Fibroblast of skin of left quadriceps (primary cell): ENCODE measurements around the gene KYNU.

Experiments
- DNase-seq, 2 experiments: peaks; one replicate each; pipeline ENCODE4 v3.0.0-alpha.2; 2013; ENCODE audit warnings: low read depth in 2 of 2

Gene KYNU

GRCh38 chr2:142961202-142961601, 83.7 kb downstream of the KYNU start:
- DNase-seq: no peak

GRCh38 chr2:142965443-142965842, 88.0 kb downstream of the KYNU start:
- DNase-seq: peak; percentile 75

- peak; percentile 74 to 77 for DNase-seq
These were observed 88.8 kb downstream of the KYNU start for GRCh38 chr2:142966284-142966683.

- no peak for DNase-seq
These were observed 89.6 kb downstream of the KYNU start for GRCh38 chr2:142967060-142967459.

DNA sequence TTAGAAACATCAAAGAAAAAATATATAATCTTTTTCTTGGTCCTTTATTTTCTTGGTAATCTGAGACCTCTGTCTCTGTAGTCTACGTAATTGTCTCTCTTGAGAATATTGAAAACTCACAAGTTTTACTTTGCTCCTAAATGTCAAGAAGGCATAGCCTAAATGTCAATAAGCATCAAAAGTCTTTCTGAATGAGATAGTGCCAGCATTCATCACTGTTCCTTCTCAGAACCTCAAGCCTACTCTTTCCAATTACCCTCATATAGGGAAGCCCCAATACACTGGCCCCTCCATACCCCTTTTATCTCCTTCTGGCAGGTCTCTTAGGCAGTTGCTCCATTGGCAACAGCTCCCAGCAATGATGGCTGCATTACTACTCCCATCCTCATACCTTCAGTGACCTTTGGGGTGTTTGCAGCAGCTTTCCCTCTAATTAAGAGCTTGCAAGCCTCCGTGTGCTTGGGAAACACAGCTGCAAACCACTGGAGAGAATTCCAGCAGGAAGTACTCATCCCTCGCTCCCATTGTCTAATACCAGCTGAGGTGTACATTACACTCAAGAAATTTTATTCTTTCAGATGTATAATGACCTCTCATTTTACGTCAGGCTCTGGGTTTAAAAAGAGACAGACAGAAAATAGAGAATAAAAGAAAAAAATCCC, 95.8 kb downstream of the KYNU start:
- DNase-seq: peak; percentile 22 to 25

DNA sequence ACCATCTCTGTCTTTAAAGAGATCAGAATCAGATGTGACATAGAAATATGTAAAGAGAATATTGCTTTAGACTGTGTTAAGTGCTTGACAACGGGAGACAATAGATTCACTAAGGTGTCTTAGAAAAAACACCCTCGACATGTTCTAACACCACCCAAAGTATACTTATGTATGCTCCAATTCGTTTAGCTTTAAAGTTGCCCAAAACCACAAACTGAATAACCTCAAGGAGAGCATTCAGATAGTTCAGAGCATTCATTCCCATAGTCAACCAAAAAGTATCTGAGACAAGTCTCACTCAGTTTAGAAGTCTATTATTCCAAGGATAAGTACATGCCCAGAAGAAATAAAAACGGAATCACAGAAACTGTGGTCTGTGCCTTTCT, 96.4 kb downstream of the KYNU start:
- no peak for DNase-seq

DNA sequence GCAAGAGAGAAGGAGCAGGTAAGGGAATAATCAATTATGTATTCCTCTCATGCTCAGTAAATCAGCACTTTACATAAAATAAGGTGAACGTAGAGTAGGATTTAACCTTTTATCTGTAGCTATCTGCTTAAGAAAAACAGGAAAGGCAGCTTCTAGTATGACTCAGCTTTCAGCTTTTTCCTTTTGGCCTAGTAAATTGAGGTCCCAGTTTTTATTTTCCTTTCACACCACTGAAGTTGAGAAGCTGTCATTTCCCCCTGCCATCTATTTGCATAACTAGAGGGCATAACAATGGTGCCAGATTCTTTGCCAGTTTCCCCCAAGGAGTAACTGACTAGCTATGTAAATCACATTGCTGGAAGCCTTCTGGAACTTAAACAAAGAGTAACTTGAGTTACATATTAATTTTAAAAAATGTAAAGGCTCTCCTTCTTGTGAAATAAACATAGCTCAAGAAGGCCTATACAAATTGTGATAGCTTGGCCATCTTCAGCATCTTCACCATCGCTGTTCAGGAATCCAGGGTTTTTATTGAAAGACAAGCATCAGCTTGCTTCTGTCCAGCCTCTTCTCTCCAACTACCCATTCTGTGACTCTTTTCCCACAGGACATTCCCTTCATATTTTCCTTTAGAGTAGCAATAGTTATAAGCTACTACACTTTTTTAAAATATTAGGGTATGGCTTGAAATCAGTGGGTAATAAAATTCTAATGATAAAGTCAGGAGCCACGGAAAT, 97.0 kb downstream of the KYNU start:
- DNase-seq: peak; percentile 12 to 21

- DNase-seq: no peak
These were observed 97.8 kb downstream of the KYNU start for GRCh38 chr2:142975239-142975638.

- DNase-seq: peak; percentile 33 to 34
These were observed 103.0 kb downstream of the KYNU start for GRCh38 chr2:142980246-142981068.

- DNase-seq: no peak
These were observed 103.6 kb downstream of the KYNU start for GRCh38 chr2:142981069-142981378.

DNA sequence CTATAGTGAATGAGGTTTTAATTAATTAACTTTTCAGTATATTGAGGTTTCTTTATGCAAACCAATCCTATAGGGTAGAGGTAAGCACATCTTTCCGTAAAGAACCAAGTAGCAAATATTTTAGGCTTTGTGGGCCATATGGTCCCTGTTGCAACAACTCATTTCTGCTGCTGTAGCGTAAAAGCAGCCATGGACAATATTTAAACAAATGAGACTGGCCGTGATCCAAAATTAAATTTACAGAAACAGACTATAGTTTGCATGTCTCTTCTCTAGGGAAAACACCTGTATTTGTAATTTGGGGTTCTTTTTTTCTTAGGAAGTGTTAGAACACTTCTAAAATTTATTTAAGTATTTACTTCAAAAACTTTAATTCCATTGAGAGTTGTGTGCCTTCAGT, 104.3 kb downstream of the KYNU start:
- no peak for DNase-seq

DNA sequence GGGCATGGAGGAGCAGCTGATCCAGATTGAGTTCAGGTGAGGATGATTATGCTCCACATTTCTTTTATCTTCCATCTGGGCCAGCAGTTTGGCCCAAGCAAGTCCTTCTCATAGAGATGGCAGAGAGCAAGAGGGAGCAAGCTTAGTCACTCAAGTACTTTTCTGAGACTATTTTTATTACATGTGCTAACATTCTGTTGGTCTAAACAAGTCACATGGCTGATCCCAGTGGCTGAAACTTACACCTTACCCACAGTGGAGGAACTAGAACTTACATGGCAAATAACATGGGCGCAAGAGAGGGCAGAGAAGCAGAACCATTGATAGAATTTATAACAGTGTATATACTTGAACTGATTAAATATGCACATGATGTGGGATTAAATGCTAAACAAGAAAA, 105.7 kb downstream of the KYNU start:
- no peak for DNase-seq

- DNase-seq: no peak
These were observed 107.2 kb downstream of the KYNU start for GRCh38 chr2:142984657-142985056.

- DNase-seq: no peak
These were observed 109.6 kb downstream of the KYNU start for GRCh38 chr2:142987044-142987443.

DNA sequence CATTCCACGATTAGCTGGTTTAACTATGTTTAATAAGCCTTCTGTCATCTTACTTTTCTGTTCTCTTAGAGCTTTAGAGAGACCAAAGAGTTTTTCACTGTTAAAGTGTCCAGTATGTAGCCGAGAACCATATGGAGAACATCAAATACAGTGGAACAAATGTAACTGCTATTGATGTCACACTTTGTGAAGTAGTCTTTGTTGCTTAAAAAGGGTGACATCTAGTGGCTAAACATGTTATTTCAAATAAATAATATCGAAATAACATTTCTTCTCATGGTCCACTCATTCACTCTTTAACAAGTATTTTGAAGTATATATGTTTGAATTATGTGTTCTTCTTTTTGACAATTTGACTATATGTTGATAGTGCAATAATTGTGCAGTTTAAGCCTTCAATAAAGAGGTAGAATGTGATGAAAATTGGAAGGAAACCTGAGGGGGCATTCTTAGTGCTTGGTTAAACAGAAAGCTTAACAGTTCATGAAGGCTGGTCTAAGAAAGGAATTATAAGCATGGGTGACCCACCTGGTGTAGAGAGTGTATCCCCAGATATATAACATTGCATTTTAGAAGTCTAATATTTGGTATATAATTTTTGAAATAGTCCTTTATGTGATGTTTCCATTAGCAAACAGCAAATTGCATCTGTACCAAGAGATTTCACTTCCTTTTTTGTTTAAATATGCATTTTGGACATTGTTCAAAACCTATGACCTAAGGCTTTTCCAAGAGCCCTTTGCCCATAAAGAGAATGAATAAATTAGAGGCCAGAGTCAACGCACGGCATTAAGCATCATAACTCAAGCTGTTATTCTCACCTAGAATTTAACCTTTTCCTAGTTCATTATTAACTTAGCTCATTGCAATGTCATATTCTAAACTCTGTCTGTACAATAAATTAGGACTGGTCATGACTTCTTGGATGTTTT, 112.1 kb downstream of the KYNU start:
- peak; percentile 22 to 33 for DNase-seq

- DNase-seq: no peak
These were observed 113.8 kb downstream of the KYNU start for GRCh38 chr2:142991295-142991694.

GRCh38 chr2:142992840-142993239, 115.4 kb downstream of the KYNU start:
- DNase-seq: no peak

DNA sequence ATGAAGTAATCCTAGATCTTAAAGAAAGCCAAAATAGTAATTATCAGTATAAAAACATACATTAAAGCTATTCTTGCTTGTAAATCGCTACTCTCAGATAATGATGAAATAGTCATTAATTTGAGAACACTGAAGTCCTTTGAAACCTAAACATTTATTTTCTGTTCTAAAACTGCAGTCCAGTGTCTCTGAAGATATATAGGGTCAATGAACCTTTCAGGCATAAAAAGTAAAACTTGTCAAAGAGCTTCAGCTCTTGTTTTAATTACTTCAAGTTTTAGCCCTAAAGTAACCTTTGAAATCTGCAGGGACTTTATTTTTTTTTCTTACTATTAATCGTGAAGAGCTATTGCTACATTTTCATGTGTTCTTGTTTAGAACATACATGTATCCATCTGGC, 116.3 kb downstream of the KYNU start:
- no peak for DNase-seq

DNA sequence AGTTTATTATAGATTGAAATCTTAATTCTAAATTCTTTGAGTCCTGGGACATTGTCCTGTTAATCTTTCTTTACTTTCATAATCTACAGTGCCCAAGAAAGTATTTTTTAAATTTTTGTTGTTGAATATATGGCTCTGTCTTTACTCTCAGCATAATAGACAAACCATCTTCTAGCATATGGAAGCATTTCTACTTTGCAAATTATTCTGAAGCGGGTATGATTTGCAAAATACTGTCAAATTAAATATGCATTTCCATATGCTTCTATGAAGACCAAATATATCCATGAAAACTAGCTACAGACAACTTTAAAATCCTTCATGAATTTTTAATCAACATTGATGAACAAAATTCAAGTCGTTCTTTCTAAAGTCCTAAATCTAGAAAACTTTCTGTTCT, 117.2 kb downstream of the KYNU start:
- no peak for DNase-seq

GRCh38 chr2:142997231-142997630, 119.8 kb downstream of the KYNU start:
- DNase-seq: no peak

GRCh38 chr2:143000599-143000998, 123.1 kb downstream of the KYNU start:
- no peak for DNase-seq

DNA sequence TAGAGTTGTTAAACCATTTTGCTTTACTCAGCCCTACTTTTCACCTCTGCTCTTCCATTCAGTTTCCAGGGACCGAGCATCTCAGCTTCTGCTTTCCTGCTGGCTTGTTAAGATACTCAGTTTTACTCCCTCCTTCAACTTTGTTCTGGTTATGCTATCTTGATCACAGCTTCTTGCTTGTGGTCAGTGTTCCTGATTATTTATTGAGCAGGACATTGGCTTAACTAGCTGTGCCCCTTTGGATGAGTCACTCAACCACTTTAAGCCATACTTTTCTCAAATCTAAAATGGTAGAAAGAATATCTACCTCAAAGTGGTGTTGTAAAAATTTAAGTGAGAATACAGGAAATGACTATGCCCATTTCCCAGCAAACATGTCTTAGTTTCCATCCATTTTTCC, 124.0 kb downstream of the KYNU start:
- DNase-seq: no peak
